NCI-H2196 treated with DMSO at 0.1 percent for 48 hours (cell line): ENCODE results near the gene PKHD1.

Experiments
- DNase-seq: peaks from one replicate; lab custom pipeline; 2025; ENCODE audit not compliant: unreplicated experiment; lab: John Stamatoyannopoulos, UW

PKHD1 gene

DNA sequence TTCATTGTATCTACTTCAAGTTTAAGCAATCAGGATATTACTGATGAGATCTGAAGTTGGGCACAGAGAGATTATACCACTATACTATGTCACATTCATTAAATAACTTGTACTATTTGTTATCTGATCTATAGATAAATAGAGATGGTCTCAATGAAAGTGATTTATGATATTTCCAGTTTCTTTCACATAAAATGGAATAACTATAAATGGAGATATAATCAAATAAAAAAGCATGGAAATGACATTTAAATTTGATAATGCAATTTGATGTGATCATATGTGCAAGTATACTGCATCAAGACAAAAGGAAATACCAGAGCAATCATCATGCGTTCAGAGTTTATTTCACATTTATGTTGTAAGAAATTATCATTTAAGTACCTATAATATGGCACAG lies 368.9 kb downstream of the PKHD1 start:
- no peak for DNase-seq

- DNase-seq = no peak
Observed at GRCh38 chr6:51717477-51717876, 369.9 kb downstream of the PKHD1 start.

GRCh38 chr6:51711876-51712275 lies 375.5 kb downstream of the PKHD1 start:
- no peak for DNase-seq

- DNase-seq = no peak
Observed at GRCh38 chr6:51706086-51706485, 381.3 kb downstream of the PKHD1 start.

DNA sequence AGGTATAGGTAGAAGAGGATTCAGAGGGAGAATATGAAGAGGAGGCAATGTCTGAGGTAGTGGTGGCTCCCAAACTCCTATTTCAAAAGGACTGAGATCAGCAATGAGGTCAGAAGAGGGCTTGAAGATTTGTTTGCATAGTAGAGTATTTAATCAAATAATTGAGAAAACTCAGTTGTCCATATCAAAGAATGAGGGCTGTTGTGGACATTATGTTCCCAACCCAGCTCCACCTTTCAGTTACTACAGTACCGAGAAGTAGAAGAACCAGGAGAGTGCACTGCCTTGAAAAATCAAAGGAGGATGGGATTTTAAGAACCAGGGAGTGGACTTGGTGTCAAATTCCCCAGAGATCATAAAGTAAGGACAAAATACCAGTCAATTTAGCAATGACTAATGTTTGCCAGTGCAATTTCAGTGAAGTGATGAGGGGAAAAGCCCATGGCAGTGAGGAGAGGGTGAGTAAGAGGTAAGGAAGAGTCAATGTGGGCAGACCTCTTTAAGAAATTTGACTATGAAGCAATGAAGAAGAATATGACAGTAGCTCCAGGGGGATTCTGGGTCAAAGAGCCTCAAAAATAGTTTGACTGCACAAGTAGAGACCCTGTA lies 382.4 kb downstream of the PKHD1 start:
- no peak for DNase-seq

- DNase-seq = no peak
Observed at GRCh38 chr6:51702851-51703250, 384.6 kb downstream of the PKHD1 start.

DNA sequence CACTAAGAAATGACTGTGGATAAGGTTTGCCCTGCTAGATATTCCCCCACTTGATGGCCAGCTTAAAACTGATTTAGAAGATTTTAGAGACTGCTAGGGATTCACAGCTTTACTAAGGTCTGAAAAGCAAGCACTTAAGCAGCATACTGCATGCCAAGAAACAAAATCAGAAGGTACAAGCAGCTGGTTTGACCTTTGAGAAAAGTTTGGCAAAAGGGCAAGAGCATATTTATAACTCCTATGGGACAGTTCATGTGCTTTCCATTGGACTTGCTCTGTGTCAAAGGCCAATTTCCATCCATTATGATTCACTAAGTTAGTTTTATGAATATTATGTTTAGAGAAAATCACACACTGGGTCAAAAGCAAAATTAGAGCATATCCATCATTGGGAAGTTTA lies 402.8 kb downstream of the PKHD1 start:
- no peak for DNase-seq

DNA sequence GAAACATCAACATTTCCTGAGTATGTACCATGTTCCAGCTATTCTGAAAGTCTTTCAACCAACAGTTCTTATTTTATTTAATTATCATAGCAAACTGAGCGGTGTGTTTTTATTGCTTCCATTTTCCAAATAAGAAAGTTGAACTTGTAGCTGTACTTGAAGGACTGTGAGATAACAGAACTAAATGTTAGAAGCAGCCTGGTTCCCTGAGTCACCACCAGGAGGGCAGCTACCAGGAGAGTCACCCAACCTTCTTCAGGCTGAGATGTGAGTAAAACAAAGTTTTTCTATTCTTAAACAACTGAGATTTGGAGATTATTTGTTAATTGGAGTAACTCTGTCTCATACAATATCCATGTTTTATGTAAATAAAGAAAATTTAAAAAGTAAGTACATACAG lies 403.4 kb downstream of the PKHD1 start:
- DNase-seq = no peak

- no peak for DNase-seq
Observed at GRCh38 chr6:51678905-51679620, 408.4 kb downstream of the PKHD1 start.

- DNase-seq = no peak
Observed at GRCh38 chr6:51678274-51678673, 409.1 kb downstream of the PKHD1 start.

- DNase-seq = no peak
Observed at GRCh38 chr6:51675922-51676275, 411.5 kb downstream of the PKHD1 start.

DNA sequence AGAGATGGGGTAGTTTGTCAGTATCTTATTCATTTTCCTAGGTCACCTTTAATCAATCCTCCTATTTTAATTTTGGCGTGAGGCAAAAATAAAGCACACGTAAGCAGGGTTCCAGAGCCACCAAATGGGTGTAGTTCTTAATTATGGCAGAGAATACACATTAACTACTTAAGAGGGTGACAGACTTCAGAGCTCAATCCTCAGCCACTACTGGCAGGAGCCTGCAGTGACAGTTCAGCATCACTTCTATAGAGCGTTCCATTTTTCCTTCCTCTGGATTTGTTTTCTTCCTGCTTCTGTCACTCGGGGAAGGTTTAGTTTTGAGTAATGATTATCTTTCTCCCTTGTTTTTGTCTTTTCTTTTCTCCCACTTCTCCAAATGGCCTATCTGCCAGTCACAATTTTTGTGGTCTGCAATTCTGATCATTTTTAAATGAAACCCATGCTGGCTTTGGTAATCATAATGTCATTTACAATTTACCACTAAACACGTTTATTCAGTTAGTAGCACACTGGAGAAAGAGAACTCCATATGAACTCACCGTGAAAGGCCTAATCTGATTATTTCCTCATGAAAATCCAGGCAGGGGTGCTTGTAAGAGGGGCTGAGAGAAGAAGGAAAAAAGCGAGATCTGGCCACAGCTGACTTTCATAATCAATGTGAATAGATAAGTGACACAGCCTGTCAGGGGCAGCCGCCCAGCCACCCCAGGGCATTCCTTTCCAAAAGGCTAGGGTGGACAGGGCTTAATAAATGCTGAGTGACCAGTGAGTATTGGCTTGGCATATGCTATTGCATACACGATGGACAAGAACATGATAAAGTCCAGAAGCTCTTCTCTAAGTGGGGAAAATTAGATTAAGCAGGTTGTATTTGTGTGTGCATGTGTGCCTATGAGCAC lies 412.1 kb downstream of the PKHD1 start:
- no peak for DNase-seq

- no peak for DNase-seq
Observed at GRCh38 chr6:51663525-51663924, 423.9 kb downstream of the PKHD1 start.

DNA sequence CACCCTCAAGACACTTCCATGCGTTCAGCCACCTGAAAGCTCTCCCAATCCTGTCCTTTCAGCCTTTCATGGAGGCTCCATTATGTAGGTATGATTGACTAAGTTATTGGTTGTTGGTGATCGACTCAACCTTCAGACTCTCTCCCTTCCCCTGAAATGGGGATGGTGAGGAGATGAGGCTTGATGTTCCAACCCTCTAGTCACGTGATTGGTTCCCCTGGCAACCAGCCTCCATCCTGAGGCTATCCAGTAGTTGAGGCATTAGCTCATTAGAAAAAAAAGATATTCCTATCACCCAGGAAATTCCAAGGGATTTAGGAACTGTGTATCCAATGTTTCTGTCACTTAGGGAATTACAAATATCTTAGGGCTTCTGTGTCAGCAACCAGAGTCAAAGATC lies 426.6 kb downstream of the PKHD1 start:
- no peak for DNase-seq

DNA sequence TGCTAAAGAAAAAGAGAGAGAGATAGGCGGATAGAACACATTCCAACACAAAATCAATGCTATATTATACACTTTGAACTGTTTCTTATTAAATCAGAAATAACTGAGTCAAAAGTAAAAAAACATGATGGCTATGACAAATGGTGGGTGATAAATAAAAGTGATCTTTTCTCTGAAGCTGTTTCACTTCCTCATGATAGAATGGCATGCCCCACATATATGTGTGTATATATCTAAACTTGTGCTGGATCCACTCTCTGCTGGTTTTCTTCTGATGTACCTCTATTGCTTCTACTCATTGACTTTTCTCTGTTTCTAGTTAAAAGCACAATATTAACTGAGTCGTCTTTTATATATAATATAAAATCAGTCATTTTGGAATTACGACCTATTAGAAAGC lies 429.9 kb downstream of the PKHD1 start:
- DNase-seq = no peak

- DNase-seq = no peak
Observed at GRCh38 chr6:51655517-51655916, 431.9 kb downstream of the PKHD1 start.

DNA sequence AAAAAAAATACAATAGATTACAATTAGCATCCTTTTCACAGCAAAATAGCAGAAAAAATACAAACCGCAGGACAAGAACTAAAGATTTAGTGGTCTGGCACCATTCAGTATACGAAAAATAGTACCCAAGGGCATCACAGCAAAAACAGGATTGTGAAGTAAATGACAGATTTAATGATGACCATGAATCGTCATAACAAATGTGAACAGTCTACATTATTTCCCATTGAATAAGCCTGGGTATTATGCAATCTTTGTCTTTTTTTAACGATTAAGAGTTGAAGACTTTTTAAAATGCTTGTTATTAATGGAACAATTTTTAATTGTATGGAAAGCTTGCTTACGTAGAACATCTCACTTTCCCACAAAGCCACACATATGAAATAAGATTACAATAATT lies 432.8 kb downstream of the PKHD1 start:
- DNase-seq = no peak

DNA sequence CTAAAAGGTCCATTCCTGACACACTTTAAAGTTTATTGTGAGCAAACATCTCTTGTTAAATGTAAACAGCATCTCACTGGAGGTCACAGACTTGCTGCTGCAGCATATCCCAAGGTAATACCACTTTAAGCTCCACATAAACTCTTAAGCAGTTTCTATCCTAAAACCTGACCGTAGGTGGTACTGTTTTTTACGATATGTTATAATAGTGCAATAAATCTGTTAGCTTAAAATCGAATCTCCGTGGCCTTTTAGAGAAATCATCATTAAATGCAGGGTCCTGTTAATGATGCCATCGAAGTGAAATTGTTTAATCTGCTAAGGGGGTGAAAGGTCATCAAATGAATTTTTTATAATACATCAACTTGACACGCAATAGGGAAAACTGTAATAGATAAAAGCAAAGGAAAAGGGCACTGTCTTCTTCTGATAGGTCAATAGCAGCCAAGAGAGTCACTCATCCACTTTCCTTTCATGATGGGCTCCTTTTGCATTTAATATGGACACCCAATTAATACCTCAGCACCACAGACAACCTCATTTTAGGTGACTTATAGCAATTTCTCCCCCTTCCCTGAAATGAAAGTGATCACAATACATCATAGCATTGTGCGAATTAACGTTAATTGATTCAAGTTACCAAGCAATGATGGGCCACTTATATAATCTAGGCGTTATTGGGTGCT lies 436.1 kb downstream of the PKHD1 start:
- no peak for DNase-seq

GRCh38 chr6:51648774-51649173 lies 438.6 kb downstream of the PKHD1 start:
- DNase-seq = no peak

- no peak for DNase-seq
Observed at GRCh38 chr6:51648236-51648635, 439.2 kb downstream of the PKHD1 start.

- DNase-seq = no peak
Observed at GRCh38 chr6:51644426-51644825, 443.0 kb downstream of the PKHD1 start.

- DNase-seq = no peak
Observed at GRCh38 chr6:51640021-51640420, 447.4 kb downstream of the PKHD1 start.
